HG03558 (cell line): ENCODE data around the gene ALDH7A1.

Experiments
- ATAC-seq: cut with Tn5 transposase; IDR thresholded peaks from one replicate; pipeline ENCODE4 v1.9.1; 2021; ENCODE audit warnings: moderate number of reproducible peaks; ENCODE audit not compliant: unreplicated experiment; ENCODE audit errors: extremely low read depth

ALDH7A1 gene

GRCh38 chr5:126513302-126513701 is 81.7 kb downstream of the ALDH7A1 start:
- no peak for ATAC-seq

GRCh38 chr5:126512451-126512850 is 82.6 kb downstream of the ALDH7A1 start:
- no peak for ATAC-seq

DNA sequence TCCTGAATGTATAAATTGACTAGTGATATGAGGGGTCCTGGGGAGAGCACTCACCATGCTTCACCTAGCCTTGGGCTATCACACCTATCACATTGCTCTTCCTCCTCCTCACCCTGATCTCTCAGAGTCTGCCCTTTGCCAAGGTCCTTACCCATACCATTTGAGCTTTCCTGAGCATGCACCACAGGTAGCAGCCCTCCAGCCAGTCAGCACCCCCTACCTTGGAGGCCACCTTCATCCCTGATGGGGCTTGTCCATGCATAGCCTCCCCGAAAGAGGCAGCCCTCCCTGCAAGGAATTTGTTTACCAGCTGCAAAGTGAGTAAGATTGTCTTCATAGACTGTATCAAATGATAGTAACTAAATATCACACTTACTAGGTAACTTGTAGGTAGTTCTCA is 83.1 kb downstream of the ALDH7A1 start:
- no peak for ATAC-seq

DNA sequence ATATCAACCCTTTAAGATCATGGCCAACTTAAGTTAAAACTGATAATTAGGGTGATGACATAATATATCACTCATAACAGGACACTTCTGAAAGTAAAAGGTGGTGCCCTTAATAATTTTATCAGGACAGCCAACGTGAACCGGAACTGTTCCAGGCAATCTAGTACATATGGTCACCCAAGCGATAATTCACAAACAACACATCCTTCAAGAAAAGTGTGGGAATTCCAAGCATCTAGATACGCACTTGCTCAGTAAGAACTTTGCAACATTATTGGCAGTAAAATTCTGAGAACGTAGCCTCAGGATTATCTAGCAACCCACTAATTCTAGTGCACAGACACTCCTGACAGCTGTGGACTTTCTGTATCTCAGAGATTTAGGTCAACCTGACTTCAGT is 85.7 kb downstream of the ALDH7A1 start:
- ATAC-seq, result no peak

- no peak for ATAC-seq
Measured at GRCh38 chr5:126508962-126509279, 86.1 kb downstream of the ALDH7A1 start.

GRCh38 chr5:126508251-126508961 is 86.6 kb downstream of the ALDH7A1 start:
- ATAC-seq, result no peak

- ATAC-seq, result no peak
Measured at GRCh38 chr5:126506079-126506478, 88.9 kb downstream of the ALDH7A1 start.

- ATAC-seq, result no peak
Measured at GRCh38 chr5:126503602-126504104, 91.4 kb downstream of the ALDH7A1 start.

GRCh38 chr5:126501448-126501847 is 93.6 kb downstream of the ALDH7A1 start:
- ATAC-seq, result no peak

- peak; percentile 59 for ATAC-seq
Measured at GRCh38 chr5:126499853-126500342, 95.1 kb downstream of the ALDH7A1 start.

DNA sequence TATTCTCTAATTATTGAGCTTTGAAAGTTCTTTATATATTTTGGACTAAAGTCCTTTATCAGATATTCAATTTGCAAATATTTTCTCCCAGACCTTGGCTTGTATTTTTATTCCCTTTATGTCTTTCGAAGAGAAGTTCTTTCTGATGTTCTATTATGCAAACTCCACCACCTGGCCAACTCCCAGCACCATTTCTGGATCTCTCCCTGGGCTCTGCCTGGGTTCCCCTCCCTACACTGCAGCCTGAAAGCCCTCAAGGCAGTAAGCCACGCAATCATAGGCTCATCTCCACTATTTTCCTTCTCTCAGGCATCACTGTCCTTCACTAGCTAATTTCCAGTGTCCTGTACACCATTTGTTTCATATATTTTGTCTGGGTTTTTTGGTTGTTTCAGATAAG is 95.7 kb downstream of the ALDH7A1 start:
- no peak for ATAC-seq

GRCh38 chr5:126497506-126497905 is 97.5 kb downstream of the ALDH7A1 start:
- no peak for ATAC-seq

DNA sequence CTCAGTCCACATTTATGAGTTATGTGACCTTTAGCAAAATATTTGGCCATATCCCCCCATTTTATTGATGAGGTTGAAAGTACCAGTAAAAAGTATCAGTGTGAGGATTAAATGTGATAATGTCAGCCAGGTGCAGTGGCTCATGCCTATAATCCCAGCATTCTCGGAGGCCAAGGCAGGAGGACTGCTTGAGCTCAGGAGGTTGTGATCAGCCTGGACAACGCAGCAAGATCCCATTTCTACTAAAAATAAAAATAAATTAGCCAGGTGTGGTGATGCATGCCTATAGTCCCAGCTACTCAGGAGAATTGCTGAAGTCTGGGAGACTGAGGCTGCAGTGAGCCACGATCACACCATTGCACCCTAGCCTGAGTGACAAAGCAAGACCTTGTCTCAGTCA is 100.6 kb downstream of the ALDH7A1 start:
- no peak for ATAC-seq

DNA sequence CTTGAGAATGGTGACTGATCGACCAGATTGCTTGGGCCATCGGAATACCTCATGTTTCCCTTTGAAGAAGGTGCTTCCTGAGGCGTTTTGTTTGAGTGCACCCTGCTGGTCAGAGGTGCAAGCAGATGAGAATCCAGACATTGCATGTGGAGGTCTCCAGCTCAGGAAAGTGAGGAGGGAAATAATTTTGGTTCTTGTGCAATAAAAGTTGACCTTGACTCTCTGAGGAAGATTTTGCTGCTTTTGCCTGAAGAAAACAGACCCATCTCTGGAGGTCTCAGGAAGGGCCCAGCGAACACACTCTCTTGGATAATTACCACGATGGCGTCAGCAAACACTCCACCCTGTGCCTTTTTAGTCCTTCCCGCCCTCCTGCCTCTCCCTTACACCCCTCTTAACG is 102.1 kb downstream of the ALDH7A1 start:
- no peak for ATAC-seq

- ATAC-seq, result no peak
Measured at GRCh38 chr5:126490167-126490940, 104.7 kb downstream of the ALDH7A1 start.

DNA sequence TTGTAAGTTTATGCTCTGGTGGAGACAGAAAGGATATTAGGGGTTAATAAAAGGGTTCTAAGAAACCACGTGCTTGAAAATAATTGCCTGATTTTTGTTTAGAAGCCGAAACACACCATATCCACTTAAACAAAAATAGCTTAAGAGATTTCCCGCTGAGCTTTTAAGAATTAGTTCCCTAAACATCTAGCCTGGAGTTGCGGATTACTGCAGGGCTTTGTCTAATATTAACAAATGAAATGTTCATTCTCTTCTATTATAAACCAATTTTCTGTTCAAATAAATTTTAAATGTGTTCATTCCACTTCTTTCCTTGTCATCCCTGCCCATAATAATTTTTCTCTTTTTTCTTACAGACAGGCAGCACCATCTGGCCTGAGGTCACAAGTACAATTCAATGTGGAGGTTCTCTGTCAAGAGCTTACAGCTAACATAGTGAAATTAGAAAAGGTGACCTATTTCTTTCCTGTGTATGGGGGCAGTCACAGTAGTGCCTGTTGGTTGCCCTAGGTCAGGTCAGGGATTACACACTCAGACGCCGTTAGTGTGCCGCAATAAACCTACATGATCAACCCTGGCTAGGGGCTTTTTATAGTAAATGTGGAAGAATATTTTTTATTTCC is 106.5 kb downstream of the ALDH7A1 start:
- no peak for ATAC-seq

- no peak for ATAC-seq
Measured at GRCh38 chr5:126487596-126487995, 107.4 kb downstream of the ALDH7A1 start.

DNA sequence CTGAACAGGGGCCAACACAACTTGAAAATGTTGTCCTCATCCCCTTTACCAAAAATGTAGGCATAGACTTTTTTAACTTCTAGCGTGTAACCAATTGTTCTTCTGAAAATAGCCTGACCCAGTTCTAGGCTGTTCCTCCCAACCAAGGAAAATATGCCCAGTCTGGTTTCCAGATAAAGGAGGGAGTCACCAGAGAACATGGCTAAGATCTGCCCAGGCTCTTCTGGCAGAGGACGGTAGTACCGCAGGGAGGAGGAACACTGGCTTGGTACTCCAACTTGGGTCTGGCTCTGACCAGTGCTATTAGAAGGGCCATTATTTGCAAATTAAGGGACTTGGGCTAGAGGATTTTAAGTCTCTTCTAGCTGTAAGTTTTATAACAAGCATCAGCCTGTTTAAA is 108.7 kb downstream of the ALDH7A1 start:
- no peak for ATAC-seq

DNA sequence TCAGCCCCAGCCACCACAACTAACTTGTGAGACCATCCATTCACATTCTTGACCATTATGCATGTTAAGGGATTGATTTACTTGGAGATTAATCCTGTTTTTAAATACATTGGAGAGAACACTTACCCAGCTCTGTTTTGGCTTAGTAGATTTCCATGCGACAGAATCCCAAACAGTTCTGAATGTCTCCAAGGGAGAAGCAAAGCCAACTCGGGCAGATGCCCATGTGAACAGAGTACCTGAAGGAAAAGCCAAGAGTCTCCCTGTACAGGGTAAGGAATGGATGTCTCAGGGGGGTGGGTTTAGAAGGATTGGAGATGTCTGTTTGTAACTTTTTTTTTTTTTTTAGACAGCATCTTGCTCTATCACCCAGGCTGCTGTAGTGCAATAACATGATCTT is 110.8 kb downstream of the ALDH7A1 start:
- no peak for ATAC-seq

GRCh38 chr5:126483156-126483555 is 111.9 kb downstream of the ALDH7A1 start:
- ATAC-seq, result no peak

DNA sequence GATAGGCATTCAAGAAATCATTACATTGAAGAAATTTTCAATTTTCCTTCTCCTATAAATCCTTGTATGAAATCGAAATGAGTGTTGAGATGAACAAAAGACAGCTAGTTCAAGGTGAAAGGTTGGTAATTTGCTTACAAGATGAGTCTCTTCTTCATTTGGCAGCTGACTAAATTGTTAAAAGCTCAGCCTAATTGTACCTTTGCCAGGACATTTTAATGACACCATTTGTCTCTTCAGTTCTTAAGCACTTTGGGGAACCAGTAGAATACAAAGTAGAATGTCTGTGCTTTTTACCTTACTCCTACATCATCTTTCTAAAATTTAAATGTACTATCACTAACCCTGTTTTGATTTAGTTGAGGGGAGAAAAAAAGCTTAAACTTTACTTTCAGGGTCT is 112.4 kb downstream of the ALDH7A1 start:
- ATAC-seq, result no peak
